ENCODE results near the gene VPS51.
"Not testable (repeated sequence)": the region's sequence is repeated elsewhere in the genome, so short reads cannot be mapped to it uniquely, and the experiment has no call there.

Gene VPS51

DNA sequence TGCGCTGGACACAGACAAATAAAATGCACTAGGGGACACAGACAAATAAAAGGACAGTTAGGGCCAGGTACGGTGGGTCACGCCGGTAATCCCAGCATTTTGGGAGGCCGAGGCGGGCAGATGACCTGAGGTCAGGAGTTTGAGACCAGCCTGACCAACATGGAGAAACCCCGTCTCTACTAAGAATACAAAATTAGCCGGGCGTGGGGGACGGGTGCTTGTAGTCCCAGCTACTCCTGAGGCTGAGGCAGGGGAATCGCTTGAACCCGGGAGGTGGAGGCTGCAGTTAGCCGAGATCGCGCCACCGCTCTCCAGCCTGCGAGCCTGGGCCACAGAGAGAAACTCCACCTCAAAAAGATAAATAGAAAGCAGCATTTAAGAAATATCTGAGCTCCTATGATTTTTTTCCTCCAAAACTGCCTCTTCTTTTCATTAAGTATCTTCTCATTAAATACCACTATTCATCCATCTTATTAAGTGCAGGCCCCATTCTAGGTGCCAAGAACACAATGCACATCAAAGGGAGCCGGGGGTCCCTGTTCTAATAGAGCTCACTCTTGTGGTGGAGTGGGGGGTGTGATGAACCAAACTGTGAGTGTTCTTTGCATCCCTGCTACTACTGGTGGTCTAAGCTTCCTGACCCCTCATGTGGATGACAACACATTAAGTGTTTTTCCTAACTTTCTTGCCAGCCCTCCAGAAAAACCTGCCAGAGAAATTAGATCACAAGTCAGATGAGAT lies 22.3 kb downstream of the VPS51 start:
- Histone ChIP-seq H3K4me3 (ENCODE audit: low read length) (no peak overlapping the region), H3K4me1 (ENCODE audit: control insufficient read depth, insufficient read depth, low read length) (peaks cover 34% of the 10 kb centered on the region), H3K9ac (ENCODE audit: low read length) (peak overlapping the region; percentile 73)

GRCh38 chr11:65118891-65119669 lies 23.1 kb downstream of the VPS51 start:
- H3K27me3 ChIP-seq (ENCODE audit: control insufficient read depth, insufficient read depth, low read length); H3K9me3 ChIP-seq (ENCODE audit: control insufficient read depth, low read length); H3K4me3 ChIP-seq (ENCODE audit: low read length); H3K9ac ChIP-seq (ENCODE audit: low read length): not testable (repeated sequence)
- H3K4me1 ChIP-seq (ENCODE audit: control insufficient read depth, insufficient read depth, low read length) = peaks cover 27% of the 10 kb centered on the region
- H3K36me3 ChIP-seq (ENCODE audit: control insufficient read depth, insufficient read depth, low read length) = peaks cover 26% of the 10 kb centered on the region

More for the DNA sequence above, 22.3 kb downstream of the VPS51 start:
- Histone ChIP-seq H3K36me3 (ENCODE audit: control insufficient read depth, insufficient read depth, low read length) (peaks cover 26% of the 10 kb centered on the region), H3K9me3 (ENCODE audit: control insufficient read depth, low read length) (no peaks in the 10 kb centered on the region), H3K27me3 (ENCODE audit: control insufficient read depth, insufficient read depth, low read length) (no peaks in the 10 kb centered on the region)

- no peak overlapping the region for H3K4me3 ChIP-seq (ENCODE audit: low read length)
These were observed 23.6 kb downstream of the VPS51 start for GRCh38 chr11:65119670-65119995.

GRCh38 chr11:65120831-65121230 lies 24.8 kb downstream of the VPS51 start:
- H3K36me3 ChIP-seq (ENCODE audit: control insufficient read depth, insufficient read depth, low read length) = peaks cover 26% of the 10 kb centered on the region
- peak overlapping the region; percentile 99 for H3K9ac ChIP-seq (ENCODE audit: low read length)

More at GRCh38 chr11:65119670-65119995, 23.6 kb downstream of the VPS51 start:
- Histone ChIP-seq H3K4me1 (ENCODE audit: control insufficient read depth, insufficient read depth, low read length) (peaks cover 27% of the 10 kb centered on the region), H3K9me3 (ENCODE audit: control insufficient read depth, low read length) (no peaks in the 10 kb centered on the region), H3K27me3 (ENCODE audit: control insufficient read depth, insufficient read depth, low read length) (no peaks in the 10 kb centered on the region), H3K9ac (ENCODE audit: low read length) (no peak overlapping the region), H3K36me3 (ENCODE audit: control insufficient read depth, insufficient read depth, low read length) (peaks cover 26% of the 10 kb centered on the region)

GRCh38 chr11:65121447-65121864 lies 25.4 kb downstream of the VPS51 start:
- Histone ChIP-seq H3K27me3 (ENCODE audit: control insufficient read depth, insufficient read depth, low read length) (no peaks in the 10 kb centered on the region), H3K4me1 (ENCODE audit: control insufficient read depth, insufficient read depth, low read length) (peaks cover 15% of the 10 kb centered on the region), H3K4me3 (ENCODE audit: low read length) (peak overlapping the region; percentile 82), H3K9me3 (ENCODE audit: control insufficient read depth, low read length) (no peaks in the 10 kb centered on the region), H3K9ac (ENCODE audit: low read length) (peak overlapping the region; percentile 99), H3K36me3 (ENCODE audit: control insufficient read depth, insufficient read depth, low read length) (peaks cover 26% of the 10 kb centered on the region)

More at GRCh38 chr11:65120831-65121230, 24.8 kb downstream of the VPS51 start:
- Histone ChIP-seq H3K4me1 (ENCODE audit: control insufficient read depth, insufficient read depth, low read length) (peaks cover 21% of the 10 kb centered on the region), H3K27me3 (ENCODE audit: control insufficient read depth, insufficient read depth, low read length) (no peaks in the 10 kb centered on the region), H3K4me3 (ENCODE audit: low read length) (peak overlapping the region; percentile 82), H3K9me3 (ENCODE audit: control insufficient read depth, low read length) (no peaks in the 10 kb centered on the region)

DNA sequence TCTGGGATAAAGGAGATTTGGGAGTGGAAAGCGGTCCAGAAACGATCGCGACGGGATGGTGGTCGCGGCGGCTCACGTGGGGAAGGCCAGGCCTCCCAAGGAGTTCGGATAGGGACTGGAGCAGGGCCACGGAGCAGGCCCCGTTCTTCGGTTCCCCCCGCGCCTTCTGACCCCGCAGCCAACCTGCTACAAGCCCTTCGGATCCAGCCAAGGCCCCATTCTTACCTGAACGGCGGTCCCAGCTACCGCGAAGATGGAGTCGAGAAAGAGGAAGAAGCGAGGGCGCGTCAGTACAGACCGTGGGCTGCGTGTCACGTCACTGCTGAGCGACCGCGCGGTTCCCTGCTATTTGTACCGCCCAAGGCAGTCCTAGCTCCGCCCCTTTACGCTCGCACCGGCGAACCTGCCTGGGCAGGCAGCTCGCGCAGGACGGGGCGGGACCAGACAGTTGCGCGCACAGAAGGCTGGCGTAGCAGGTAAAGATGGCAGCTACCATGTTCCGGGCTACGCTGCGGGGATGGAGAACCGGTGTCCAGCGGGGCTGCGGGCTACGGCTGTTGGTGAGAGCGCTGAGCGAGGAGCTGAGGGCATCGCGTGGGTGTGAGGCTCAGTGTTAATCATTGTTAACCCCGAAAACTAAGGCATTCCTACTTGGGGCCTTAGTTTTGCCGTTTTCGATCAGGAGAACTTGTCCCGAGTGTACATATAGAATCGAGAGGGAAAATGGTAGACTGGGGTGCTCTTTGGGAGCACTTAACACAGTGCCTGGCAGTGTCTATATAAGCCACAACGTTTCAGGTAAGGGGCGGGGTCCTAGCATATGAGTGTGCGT lies 26.1 kb downstream of the VPS51 start, which contains the start of the genes FAU and MRPL49:
TSS of gene FAU (minus strand) at position 270 of the 832 bp plus-strand sequence. CDS start 321 bp downstream, outside the sequence.
TSS of gene MRPL49 (plus strand) at position 457 of the 832 bp plus-strand sequence. CDS start at position 483, 26 bp downstream.
- Histone ChIP-seq H3K9me3 (ENCODE audit: control insufficient read depth, low read length) (no peaks in the 10 kb centered on the region), H3K9ac (ENCODE audit: low read length) (peak within 1 kb of the TSS; percentile 99), H3K36me3 (ENCODE audit: control insufficient read depth, insufficient read depth, low read length) (peaks cover 31% of the 10 kb centered on the region), H3K4me1 (ENCODE audit: control insufficient read depth, insufficient read depth, low read length) (peaks cover 11% of the 10 kb centered on the region), H3K4me3 (ENCODE audit: low read length) (peak within 1 kb of the TSS; percentile 82), H3K27me3 (ENCODE audit: control insufficient read depth, insufficient read depth, low read length) (no peaks in the 10 kb centered on the region)

GRCh38 chr11:65124480-65125196 lies 28.6 kb downstream of the VPS51 start:
- Histone ChIP-seq H3K4me1 (ENCODE audit: control insufficient read depth, insufficient read depth, low read length) (peaks cover 11% of the 10 kb centered on the region), H3K9me3 (ENCODE audit: control insufficient read depth, low read length) (no peaks in the 10 kb centered on the region), H3K9ac (ENCODE audit: low read length) (no peak overlapping the region), H3K36me3 (ENCODE audit: control insufficient read depth, insufficient read depth, low read length) (peaks cover 27% of the 10 kb centered on the region), H3K27me3 (ENCODE audit: control insufficient read depth, insufficient read depth, low read length) (no peaks in the 10 kb centered on the region), H3K4me3 (ENCODE audit: low read length) (no peak overlapping the region)

GRCh38 chr11:65125197-65126056 lies 29.4 kb downstream of the VPS51 start:
- no peak overlapping the region for H3K9ac ChIP-seq (ENCODE audit: low read length)
- no peaks in the 10 kb centered on the region for H3K9me3 ChIP-seq (ENCODE audit: control insufficient read depth, low read length)
- H3K4me1 ChIP-seq (ENCODE audit: control insufficient read depth, insufficient read depth, low read length) = peaks cover 10% of the 10 kb centered on the region
- H3K27me3 ChIP-seq (ENCODE audit: control insufficient read depth, insufficient read depth, low read length) = no peaks in the 10 kb centered on the region
- H3K4me3 ChIP-seq (ENCODE audit: low read length) = no peak overlapping the region
- H3K36me3 ChIP-seq (ENCODE audit: control insufficient read depth, insufficient read depth, low read length) = peaks cover 26% of the 10 kb centered on the region

DNA sequence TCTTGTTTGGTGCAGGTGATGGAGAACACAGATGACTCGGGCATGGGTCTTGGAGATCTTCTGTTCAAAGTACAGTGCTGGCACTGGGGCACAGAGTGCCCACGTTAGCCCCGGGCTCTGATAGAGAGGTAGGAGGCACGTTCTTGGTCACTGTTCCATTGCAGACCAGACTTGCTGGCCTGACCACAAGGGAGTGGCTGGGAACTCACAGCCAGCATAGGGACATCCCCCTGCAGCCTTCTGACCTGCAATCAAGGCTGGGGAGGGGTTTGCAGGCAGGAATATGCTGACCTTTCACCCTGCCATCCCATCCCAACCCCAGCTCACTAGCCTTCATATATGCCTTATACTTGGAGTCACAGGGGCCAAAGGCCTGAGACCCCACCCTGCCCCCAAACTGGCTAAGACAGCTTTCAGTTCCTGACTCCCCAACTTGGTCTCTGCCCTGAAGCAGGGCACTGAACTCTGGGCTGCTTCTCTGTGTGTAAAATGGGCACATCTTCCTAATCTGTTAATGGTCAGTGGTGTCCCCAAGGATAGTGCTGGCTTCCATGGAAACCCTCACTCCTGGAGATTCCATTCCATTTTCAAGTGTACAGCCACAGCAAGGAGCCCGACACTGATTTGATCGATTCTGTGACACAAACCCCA lies 30.7 kb downstream of the VPS51 start:
- H3K4me3 ChIP-seq (ENCODE audit: low read length) = no peak overlapping the region
- no peaks in the 10 kb centered on the region for H3K9me3 ChIP-seq (ENCODE audit: control insufficient read depth, low read length)
- peaks cover under 1% of the 10 kb centered on the region for H3K4me1 ChIP-seq (ENCODE audit: control insufficient read depth, insufficient read depth, low read length)
- no peaks in the 10 kb centered on the region for H3K27me3 ChIP-seq (ENCODE audit: control insufficient read depth, insufficient read depth, low read length)
- no peak overlapping the region for H3K9ac ChIP-seq (ENCODE audit: low read length)
- peaks cover 33% of the 10 kb centered on the region for H3K36me3 ChIP-seq (ENCODE audit: control insufficient read depth, insufficient read depth, low read length)

DNA sequence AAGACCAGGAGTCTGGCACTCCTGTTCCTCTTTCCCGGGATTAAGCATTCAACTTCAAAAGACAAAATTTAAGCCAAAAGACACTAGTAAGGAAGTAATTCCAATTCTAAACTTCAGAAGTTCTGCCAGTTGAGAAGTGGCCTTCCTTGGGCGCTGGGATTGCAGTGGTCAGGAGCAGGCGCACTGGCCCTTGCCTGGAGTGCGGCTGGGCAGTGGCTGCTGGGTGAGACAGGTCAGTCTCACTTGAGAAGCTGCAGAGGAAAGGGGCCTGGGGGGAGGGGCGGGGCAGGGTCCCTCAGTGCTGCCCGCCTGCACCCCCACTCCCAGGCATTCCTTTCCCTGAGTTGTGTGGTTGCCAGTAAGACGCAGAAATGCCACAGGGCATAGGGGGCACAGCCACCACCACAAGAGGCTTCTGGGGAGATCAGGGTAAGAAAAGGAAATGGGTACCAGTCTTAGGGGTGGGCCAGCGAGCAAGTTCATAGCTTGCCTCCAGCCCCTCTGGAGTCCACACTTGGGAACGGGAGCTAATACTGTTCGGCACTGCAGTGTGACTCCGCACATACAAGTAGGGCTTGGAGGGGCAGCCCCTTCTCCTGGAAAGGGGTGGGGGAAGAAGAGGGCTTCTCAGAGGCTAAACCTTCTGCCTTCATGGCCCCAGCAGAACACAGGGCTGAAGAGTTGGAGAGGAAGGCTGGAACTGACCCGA lies 31.6 kb downstream of the VPS51 start:
- no peak overlapping the region for H3K9ac ChIP-seq (ENCODE audit: low read length)
- no peaks in the 10 kb centered on the region for H3K9me3 ChIP-seq (ENCODE audit: control insufficient read depth, low read length)
- H3K36me3 ChIP-seq (ENCODE audit: control insufficient read depth, insufficient read depth, low read length) = peaks cover 42% of the 10 kb centered on the region
- peaks cover 8% of the 10 kb centered on the region for H3K4me1 ChIP-seq (ENCODE audit: control insufficient read depth, insufficient read depth, low read length)
- no peak overlapping the region for H3K4me3 ChIP-seq (ENCODE audit: low read length)
- no peaks in the 10 kb centered on the region for H3K27me3 ChIP-seq (ENCODE audit: control insufficient read depth, insufficient read depth, low read length)
